ENCODE measurements around the gene TNNI2. TPM values are rescaled to one million over a fixed set of nuclear protein-coding genes. Genes with fewer than 3 reads are reported as not detected.
A peak's percentile ranks its signal among the peaks of the same experiment; 100 is the strongest.
"Not testable (repeated sequence)": the region's sequence is repeated elsewhere in the genome, so short reads cannot be mapped to it uniquely, and the experiment has no call there.

The TNNI2 gene
- polyA plus RNA-seq, 1 donor: 0.32 TPM

- DNase-seq: no peak
Observed at GRCh38 chr11:1862588-1863351, 24.0 kb downstream of the TNNI2 start.

DNA sequence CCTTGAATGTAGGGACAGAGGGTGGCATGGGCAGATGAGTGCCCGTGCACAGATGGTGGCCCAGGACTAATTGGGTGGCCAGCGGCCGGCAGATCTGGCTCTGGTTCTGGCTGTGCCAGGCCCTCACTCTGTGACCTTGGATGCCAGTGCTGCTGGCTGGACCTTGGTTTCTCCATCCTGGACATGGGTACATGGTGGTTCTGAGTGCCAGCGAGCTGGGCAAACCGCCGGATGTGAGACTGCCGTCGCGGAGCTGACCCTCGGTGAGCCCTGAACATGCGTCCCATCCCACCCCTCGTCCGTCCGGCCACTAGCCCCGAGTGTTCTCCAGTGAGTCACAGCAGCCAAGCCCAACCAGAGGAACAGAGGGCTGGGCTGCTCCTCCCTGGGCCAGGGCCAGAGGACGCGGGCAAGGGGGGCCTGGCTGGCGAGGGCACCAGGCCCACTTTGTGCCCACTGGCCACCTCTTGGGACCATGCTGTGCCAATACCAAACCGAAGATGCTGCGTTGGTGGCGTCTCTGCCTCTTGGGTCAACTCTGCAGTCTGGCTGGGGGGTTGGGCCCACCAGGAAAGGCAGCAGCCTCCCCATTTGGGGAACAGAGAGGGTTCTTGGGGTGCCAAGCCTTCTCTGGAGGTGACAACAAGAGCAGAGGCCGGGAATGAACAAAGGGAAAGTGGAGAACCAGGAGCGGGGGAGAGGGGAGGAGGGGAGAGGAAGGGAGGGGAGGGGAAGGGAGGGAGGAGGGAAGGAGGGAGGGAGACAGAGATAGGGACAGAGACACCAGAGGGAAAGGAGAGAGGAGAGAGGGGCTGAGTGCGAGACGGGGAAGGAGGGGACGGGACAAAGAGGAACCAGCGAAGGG lies 24.8 kb downstream of the TNNI2 start:
- DNase-seq: peak; percentile 79

- DNase-seq: no peak
Observed at GRCh38 chr11:1864231-1864630, 25.4 kb downstream of the TNNI2 start.

- DNase-seq: no peak
Observed at GRCh38 chr11:1864831-1865665, 26.3 kb downstream of the TNNI2 start.

- DNase-seq: no peak
Observed at GRCh38 chr11:1866226-1866625, 27.4 kb downstream of the TNNI2 start.

DNA sequence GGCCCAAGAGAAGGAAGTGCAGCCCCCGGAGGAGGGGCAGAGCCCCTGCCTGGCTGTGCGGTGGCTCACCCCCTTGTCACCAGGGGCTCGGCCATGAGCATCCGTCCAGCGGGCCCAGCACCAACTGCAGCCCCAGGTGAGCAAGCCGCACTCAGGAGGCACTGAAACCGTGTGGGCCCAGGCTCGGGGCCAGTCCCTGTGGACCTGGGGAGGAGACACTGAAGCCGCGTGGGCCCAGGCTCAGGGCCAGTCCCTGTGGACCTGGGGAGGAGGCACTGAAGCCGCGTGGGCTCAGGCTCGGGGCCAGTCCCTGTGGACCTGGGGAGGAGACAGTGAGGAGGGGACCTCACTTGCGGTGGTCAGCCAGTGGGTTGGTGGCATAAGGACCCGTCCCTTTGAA lies 28.0 kb downstream of the TNNI2 start:
- no peak for DNase-seq

GRCh38 chr11:1867381-1867780 lies 28.6 kb downstream of the TNNI2 start:
- no peak for DNase-seq

GRCh38 chr11:1868056-1868635 lies 29.4 kb downstream of the TNNI2 start:
- no peak for DNase-seq

- no peak for DNase-seq
Observed at GRCh38 chr11:1868636-1869291, 30.0 kb downstream of the TNNI2 start.

DNA sequence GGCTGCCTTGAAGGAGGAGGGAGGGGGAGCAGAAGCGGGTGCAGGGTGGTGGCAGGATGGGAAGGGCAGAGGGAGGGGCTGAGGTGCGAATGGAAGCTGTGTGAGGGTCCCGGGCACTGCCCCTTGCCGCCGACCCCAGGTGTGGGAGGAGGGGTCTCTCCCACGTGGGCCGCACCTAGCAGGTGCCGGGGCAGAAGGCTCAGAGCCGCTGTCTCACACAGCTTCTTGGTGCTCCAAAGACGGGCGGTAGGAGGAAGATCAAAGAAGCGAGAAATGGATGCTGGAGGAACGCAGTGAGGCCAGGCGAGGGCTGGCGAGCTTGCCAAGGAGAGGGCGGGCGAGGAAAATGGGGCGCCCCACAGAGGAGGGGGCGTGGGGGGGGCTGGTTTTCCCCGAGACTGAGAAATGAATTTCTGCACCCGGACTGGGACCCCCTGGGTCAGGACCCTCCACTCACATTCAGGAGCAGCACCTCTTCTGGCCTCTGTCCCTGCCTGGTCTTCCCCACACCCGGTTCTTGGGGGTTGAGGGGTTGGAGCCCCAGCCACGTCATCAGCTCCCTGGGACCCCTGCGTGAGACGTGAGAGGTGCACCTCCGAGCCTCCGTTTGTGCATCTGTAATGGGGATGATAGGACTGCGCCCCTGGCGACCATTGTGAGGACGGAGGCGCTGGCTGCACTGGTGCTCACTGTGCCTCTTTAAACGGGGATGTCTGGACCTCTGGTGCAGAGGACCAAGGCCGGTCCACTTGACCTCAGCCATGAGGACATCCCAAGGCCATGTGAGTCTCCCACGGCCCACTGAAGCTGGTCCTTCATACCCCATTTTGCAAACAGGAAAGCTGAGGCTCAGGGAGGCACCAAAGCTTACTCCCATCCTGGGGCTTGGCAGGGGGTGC lies 30.9 kb downstream of the TNNI2 start:
- no peak for DNase-seq

DNA sequence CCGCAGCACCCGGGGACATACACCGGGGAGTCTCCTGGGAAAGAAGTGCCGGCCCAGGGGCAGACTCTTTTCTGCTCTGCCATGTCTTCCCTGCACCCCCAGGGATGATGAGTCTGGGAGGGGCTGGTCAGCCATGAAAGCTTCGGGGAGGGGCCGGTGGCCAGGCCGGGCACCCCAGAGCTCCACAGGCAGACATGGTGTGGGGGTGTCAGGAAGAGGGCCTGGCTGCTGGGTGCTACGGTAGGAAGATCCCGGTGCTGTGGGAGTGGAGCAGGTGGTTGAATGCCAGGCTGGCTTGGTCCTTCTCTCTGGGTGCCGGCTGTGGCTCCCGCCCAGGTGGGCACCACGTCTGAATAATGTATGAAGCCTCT lies 31.5 kb downstream of the TNNI2 start:
- DNase-seq: no peak

DNA sequence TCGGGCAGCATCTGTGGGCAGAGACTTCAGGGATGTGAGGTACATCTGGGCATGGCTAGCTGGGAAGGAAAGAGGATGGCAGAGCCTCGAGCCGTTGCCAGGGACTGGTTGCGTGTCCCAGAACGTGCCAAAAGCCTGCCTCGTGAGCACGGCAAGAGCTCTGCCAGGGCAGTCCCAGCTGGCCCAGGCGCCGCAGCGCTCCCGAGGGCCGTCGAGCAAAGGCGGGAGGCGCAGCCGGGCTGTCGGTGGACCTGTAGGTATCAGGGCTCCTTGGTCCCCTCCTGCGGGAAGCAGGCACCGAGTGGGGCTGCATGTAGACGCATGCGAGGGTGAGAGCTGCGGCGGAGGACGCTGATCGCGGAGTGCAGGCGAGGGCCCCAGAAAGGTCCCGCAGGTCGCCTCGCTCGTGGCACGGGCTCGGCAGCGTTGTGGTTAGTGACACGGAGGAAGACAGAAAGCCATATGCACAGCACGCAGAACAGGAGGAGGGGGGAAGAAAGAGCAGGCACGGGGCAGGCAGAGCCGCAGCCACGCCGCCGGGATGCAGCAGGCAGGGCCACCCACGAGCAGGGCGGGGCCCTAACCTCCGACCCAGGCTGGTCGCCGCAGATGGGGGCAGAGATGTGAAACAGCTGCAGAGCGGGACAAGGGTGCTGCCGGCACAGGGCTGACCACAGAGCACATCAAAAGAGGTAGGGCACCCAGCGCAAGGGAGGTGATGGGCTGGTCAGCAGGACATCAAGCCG lies 32.1 kb downstream of the TNNI2 start:
- DNase-seq: no peak

DNA sequence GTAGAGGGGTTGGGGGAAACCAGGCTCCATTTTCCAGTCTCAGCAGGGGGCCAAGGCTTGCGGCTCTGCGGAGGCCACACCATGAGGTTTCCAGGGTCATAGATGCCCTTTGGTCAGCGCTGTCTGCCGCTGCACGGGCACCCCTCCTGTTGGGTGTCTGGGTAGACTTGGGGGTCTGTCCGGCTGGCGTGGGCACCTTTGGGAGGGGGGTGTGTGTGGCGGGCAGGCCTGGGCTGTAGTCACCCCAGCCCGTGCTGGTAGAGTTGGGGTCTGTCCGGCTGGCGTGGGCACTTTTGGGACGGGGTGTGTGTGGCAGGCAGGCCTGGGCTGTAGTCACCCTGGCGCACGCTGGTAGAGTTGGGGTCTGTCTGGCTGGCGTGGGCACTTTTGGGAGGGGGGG lies 32.8 kb downstream of the TNNI2 start:
- no peak for DNase-seq

DNA sequence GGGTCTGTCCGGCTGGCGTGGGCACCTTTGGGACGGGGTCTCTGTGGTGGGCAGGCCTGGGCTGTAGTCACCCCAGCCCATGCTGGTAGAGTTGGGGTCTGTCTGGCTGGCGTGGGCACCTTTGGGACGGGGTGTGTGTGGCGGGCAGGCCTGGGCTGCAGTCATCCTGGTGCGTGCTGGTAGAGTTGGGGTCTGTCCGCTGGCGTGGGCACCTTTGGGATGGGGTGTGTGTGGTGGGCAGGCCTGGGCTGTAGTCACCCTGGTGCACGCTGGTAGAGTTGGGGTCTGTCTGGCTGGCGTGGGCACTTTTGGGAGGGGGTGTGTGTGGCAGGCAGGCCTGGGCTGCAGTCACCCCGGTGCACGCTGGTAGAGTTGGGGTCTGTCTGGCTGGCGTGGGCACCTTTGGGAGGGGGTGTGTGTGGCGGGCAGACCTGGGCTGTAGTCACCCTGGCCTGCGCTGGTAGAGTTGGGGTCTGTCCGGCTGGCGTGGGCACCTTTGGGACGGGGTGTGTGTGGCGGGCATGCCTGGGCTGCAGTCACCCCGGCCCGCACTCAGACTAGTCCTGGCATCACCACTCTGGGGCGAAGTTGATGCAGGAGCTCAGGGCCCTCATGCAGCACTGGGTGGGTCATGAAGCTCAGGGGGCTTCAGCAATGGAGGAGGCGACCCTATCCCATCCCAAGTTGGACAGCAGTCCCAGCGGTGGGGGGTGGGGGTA lies 33.6 kb downstream of the TNNI2 start:
- no peak for DNase-seq

- peak; percentile 88 for DNase-seq
Observed at GRCh38 chr11:1873048-1873812, 34.4 kb downstream of the TNNI2 start.

GRCh38 chr11:1873813-1874150 lies 35.0 kb downstream of the TNNI2 start:
- not testable (repeated sequence) for DNase-seq

- not testable (repeated sequence) for DNase-seq
Observed at GRCh38 chr11:1874441-1875092, 35.8 kb downstream of the TNNI2 start.

Data from left kidney (tissue), 2 donors.